ENCODE data around the gene VEZF1.
"Not testable (repeated sequence)": the region's sequence is repeated elsewhere in the genome, so short reads cannot be mapped to it uniquely, and the experiment has no call there.

VEZF1 gene

GRCh38 chr17:57975044-57975443 lies 13.0 kb downstream of the VEZF1 start:
- no peak for DNase-seq (ENCODE audit: low spot score)

- DNase-seq (ENCODE audit: low spot score), result not testable (repeated sequence)
These were observed 13.8 kb downstream of the VEZF1 start for GRCh38 chr17:57974053-57974824.

- no peak for DNase-seq (ENCODE audit: low spot score)
These were observed 15.9 kb downstream of the VEZF1 start for GRCh38 chr17:57972151-57972550.

GRCh38 chr17:57971572-57971971 lies 16.5 kb downstream of the VEZF1 start:
- DNase-seq (ENCODE audit: low spot score), result no peak

- DNase-seq (ENCODE audit: low spot score), result no peak
These were observed 17.3 kb downstream of the VEZF1 start for GRCh38 chr17:57970710-57971109.

- DNase-seq (ENCODE audit: low spot score), result no peak
These were observed 19.6 kb downstream of the VEZF1 start for GRCh38 chr17:57968456-57968855.

GRCh38 chr17:57966875-57967274 lies 21.2 kb downstream of the VEZF1 start:
- no peak for DNase-seq (ENCODE audit: low spot score)

GRCh38 chr17:57966246-57966645 lies 21.8 kb downstream of the VEZF1 start:
- DNase-seq (ENCODE audit: low spot score), result no peak

- no peak for DNase-seq (ENCODE audit: low spot score)
These were observed 22.4 kb downstream of the VEZF1 start for GRCh38 chr17:57965521-57966160.

GRCh38 chr17:57963149-57963511 lies 24.9 kb downstream of the VEZF1 start:
- no peak for DNase-seq (ENCODE audit: low spot score)

GRCh38 chr17:57962279-57963148 lies 25.5 kb downstream of the VEZF1 start:
- DNase-seq (ENCODE audit: low spot score), result no peak

GRCh38 chr17:57959929-57960328 lies 28.1 kb downstream of the VEZF1 start:
- no peak for DNase-seq (ENCODE audit: low spot score)

- not testable (repeated sequence) for DNase-seq (ENCODE audit: low spot score)
These were observed 29.7 kb downstream of the VEZF1 start for GRCh38 chr17:57958391-57958790.

- no peak for DNase-seq (ENCODE audit: low spot score)
These were observed 30.2 kb downstream of the VEZF1 start for GRCh38 chr17:57957886-57958285.

GRCh38 chr17:57957120-57957850 lies 30.8 kb downstream of the VEZF1 start:
- no peak for DNase-seq (ENCODE audit: low spot score)

- DNase-seq (ENCODE audit: low spot score), result peak; percentile 72
These were observed 31.5 kb downstream of the VEZF1 start for GRCh38 chr17:57956291-57957119.

- peak; percentile 63 for DNase-seq (ENCODE audit: low spot score)
These were observed 32.7 kb downstream of the VEZF1 start, which contains the start of gene CUEDC1 for GRCh38 chr17:57955183-57955931. Gene CUEDC1 (minus strand): TSS chr17:57955412. CDS start chr17:57885564, 69,848 bp downstream.

GRCh38 chr17:57954397-57955182 lies 33.5 kb downstream of the VEZF1 start:
- no peak for DNase-seq (ENCODE audit: low spot score)

- no peak for DNase-seq (ENCODE audit: low spot score)
These were observed 34.2 kb downstream of the VEZF1 start for GRCh38 chr17:57953705-57954396.
